ENCODE measurements around the gene UBE2Z.

UBE2Z gene

DNA sequence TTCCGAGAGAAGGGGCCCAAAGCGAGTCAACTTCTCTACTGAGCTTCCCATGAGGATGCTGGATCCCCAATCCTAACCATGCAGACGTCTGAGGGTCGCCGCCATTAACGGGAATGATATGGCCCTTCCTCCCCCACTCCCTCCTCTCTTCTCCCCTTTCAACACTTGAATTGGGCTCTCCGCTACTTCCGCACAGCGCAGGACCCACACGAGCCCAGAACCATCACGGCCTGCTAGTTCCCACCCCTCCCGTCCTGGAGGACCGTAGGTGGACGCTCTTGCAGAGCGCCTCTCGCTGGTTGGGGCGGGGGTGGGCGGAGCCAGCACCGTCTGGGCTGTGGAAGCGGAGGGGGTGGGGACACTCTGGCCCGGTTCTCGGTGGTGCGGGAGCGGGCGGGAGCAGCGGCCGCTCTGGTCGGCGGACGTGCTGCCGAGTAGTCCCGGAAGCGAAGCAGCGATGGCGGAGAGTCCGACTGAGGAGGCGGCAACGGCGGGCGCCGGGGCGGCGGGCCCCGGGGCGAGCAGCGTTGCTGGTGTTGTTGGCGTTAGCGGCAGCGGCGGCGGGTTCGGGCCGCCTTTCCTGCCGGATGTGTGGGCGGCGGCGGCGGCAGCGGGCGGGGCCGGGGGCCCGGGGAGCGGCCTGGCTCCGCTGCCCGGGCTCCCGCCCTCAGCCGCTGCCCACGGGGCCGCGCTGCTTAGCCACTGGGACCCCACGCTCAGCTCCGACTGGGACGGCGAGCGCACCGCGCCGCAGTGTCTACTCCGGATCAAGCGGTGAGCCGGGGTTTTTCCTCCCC lies at the start of gene UBE2Z (continued):
- peak; percentile 88 for TF ChIP-seq MZF1 (tag by site-specific recombination; IDR thresholded peaks at IDR 0.05; ENCODE audit: borderline replicate concordance)
- TF ChIP-seq GLIS1 (tag by site-specific recombination; IDR thresholded peaks at IDR 0.05): peak; percentile 59
- TF ChIP-seq GFI1B (tag by site-specific recombination; IDR thresholded peaks at IDR 0.05): no peak
- TF ChIP-seq ZBTB48 (tag by site-specific recombination; IDR thresholded peaks at IDR 0.05): peak; percentile 78
- TF ChIP-seq, protein P1, sequence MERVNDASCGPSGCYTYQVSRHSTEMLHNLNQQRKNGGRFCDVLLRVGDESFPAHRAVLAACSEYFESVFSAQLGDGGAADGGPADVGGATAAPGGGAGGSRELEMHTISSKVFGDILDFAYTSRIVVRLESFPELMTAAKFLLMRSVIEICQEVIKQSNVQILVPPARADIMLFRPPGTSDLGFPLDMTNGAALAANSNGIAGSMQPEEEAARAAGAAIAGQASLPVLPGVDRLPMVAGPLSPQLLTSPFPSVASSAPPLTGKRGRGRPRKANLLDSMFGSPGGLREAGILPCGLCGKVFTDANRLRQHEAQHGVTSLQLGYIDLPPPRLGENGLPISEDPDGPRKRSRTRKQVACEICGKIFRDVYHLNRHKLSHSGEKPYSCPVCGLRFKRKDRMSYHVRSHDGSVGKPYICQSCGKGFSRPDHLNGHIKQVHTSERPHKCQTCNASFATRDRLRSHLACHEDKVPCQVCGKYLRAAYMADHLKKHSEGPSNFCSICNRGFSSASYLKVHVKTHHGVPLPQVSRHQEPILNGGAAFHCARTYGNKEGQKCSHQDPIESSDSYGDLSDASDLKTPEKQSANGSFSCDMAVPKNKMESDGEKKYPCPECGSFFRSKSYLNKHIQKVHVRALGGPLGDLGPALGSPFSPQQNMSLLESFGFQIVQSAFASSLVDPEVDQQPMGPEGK (tag by site-specific recombination; IDR thresholded peaks at IDR 0.05): peak; percentile 86
- TF ChIP-seq KLF16 (tag by site-specific recombination; IDR thresholded peaks at IDR 0.05): peak; percentile 97
- TF ChIP-seq, protein P2, sequence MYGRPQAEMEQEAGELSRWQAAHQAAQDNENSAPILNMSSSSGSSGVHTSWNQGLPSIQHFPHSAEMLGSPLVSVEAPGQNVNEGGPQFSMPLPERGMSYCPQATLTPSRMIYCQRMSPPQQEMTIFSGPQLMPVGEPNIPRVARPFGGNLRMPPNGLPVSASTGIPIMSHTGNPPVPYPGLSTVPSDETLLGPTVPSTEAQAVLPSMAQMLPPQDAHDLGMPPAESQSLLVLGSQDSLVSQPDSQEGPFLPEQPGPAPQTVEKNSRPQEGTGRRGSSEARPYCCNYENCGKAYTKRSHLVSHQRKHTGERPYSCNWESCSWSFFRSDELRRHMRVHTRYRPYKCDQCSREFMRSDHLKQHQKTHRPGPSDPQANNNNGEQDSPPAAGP (tag by site-specific recombination; IDR thresholded peaks at IDR 0.05): peak; percentile 91
- no peak for TF ChIP-seq ZNF571 (tag by site-specific recombination; IDR thresholded peaks at IDR 0.05)
- no peak for TF ChIP-seq ZNF184 (tag by site-specific recombination; IDR thresholded peaks at IDR 0.05)
- TF ChIP-seq, protein P3, sequence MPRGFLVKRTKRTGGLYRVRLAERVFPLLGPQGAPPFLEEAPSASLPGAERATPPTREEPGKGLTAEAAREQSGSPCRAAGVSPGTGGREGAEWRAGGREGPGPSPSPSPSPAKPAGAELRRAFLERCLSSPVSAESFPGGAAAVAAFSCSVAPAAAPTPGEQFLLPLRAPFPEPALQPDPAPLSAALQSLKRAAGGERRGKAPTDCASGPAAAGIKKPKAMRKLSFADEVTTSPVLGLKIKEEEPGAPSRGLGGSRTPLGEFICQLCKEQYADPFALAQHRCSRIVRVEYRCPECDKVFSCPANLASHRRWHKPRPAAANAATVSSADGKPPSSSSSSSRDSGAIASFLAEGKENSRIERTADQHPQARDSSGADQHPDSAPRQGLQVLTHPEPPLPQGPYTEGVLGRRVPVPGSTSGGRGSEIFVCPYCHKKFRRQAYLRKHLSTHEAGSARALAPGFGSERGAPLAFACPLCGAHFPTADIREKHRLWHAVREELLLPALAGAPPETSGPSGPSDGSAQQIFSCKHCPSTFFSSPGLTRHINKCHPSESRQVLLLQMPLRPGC (tag by site-specific recombination; IDR thresholded peaks at IDR 0.05): peak; percentile 75
- peak; percentile 87; the same call in 1 of the 2 replicates for TF ChIP-seq ZNF501 (tag by site-specific recombination; IDR thresholded peaks at IDR 0.05)
- peak; percentile 84 for TF ChIP-seq ZNF24 (tag by site-specific recombination; IDR thresholded peaks at IDR 0.05)
- TF ChIP-seq ZNF121 (tag by site-specific recombination; IDR thresholded peaks at IDR 0.05): no peak
- no peak for TF ChIP-seq ZNF311 (tag by site-specific recombination; IDR thresholded peaks at IDR 0.05; ENCODE audit: borderline replicate concordance)
- TF ChIP-seq ZNF544 (tag by site-specific recombination; IDR thresholded peaks at IDR 0.05): no peak
- TF ChIP-seq, protein P4, sequence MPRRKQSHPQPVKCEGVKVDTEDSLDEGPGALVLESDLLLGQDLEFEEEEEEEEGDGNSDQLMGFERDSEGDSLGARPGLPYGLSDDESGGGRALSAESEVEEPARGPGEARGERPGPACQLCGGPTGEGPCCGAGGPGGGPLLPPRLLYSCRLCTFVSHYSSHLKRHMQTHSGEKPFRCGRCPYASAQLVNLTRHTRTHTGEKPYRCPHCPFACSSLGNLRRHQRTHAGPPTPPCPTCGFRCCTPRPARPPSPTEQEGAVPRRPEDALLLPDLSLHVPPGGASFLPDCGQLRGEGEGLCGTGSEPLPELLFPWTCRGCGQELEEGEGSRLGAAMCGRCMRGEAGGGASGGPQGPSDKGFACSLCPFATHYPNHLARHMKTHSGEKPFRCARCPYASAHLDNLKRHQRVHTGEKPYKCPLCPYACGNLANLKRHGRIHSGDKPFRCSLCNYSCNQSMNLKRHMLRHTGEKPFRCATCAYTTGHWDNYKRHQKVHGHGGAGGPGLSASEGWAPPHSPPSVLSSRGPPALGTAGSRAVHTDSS (tag by site-specific recombination; IDR thresholded peaks at IDR 0.05): no peak
- no peak for TF ChIP-seq ZNF707 (tag by site-specific recombination; IDR thresholded peaks at IDR 0.05)
- 0 out of 2 replicates have a peak, but pooled peaks have one; percentile 70 for TF ChIP-seq ZNF558 (tag by site-specific recombination; IDR thresholded peaks at IDR 0.05)
- TF ChIP-seq PRDM1 (tag by site-specific recombination; IDR thresholded peaks at IDR 0.05): no peak
- peak; percentile 99 for TF ChIP-seq KLF8 (tag by site-specific recombination; IDR thresholded peaks at IDR 0.05)
- TF ChIP-seq, protein P5, sequence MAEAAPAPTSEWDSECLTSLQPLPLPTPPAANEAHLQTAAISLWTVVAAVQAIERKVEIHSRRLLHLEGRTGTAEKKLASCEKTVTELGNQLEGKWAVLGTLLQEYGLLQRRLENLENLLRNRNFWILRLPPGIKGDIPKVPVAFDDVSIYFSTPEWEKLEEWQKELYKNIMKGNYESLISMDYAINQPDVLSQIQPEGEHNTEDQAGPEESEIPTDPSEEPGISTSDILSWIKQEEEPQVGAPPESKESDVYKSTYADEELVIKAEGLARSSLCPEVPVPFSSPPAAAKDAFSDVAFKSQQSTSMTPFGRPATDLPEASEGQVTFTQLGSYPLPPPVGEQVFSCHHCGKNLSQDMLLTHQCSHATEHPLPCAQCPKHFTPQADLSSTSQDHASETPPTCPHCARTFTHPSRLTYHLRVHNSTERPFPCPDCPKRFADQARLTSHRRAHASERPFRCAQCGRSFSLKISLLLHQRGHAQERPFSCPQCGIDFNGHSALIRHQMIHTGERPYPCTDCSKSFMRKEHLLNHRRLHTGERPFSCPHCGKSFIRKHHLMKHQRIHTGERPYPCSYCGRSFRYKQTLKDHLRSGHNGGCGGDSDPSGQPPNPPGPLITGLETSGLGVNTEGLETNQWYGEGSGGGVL (tag by site-specific recombination; IDR thresholded peaks at IDR 0.05): peak; percentile 91
- TF ChIP-seq YY2 (tag by site-specific recombination; IDR thresholded peaks at IDR 0.05): peak; percentile 81
- TF ChIP-seq ZFHX2 (tag by site-specific recombination; conservative IDR thresholded peaks at IDR 0.05): peak; percentile 84
- peak; percentile 86 for TF ChIP-seq KLF9 (tag by site-specific recombination; IDR thresholded peaks at IDR 0.05; ENCODE audit: low read depth)
- peak; percentile 68 for TF ChIP-seq ZNF610 (tag by site-specific recombination; IDR thresholded peaks at IDR 0.05; ENCODE audit: borderline replicate concordance)
- TF ChIP-seq, protein P6, sequence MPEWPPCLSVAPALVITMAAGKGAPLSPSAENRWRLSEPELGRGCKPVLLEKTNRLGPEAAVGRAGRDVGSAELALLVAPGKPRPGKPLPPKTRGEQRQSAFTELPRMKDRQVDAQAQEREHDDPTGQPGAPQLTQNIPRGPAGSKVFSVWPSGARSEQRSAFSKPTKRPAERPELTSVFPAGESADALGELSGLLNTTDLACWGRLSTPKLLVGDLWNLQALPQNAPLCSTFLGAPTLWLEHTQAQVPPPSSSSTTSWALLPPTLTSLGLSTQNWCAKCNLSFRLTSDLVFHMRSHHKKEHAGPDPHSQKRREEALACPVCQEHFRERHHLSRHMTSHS (tag by site-specific recombination; IDR thresholded peaks at IDR 0.05): no peak
- TF ChIP-seq ZNF248 (tag by site-specific recombination; IDR thresholded peaks at IDR 0.05): no peak
- peak; percentile 78 for TF ChIP-seq ZNF843 (tag by site-specific recombination; IDR thresholded peaks at IDR 0.05)
- TF ChIP-seq ZNF112 (tag by site-specific recombination; IDR thresholded peaks at IDR 0.05): no peak
- peak; percentile 16 for TF ChIP-seq GLIS2 (tag by site-specific recombination; IDR thresholded peaks at IDR 0.05)
- TF ChIP-seq SP2 (tag by site-specific recombination; IDR thresholded peaks at IDR 0.05): peak; percentile 92
- peak; percentile 85 for TF ChIP-seq KLF1 (tag by site-specific recombination; IDR thresholded peaks at IDR 0.05)
- TF ChIP-seq ZNF2 (tag by site-specific recombination; IDR thresholded peaks at IDR 0.05): peak; percentile 63; the same call in 1 of the 2 replicates

All from HEK293 (cell line).